Activated CD4-positive, alpha-beta T cell treated with anti-CD3 and anti-CD28 coated beads, Interleukin-2, amount 10 ng/mL, durations not matched to agents 7 days and 5 days (primary cell): ENCODE data around the gene CIB1. TPM values are rescaled to one million over a fixed set of nuclear protein-coding genes. Genes with fewer than 3 reads are reported as not detected.
A peak's percentile ranks its signal among the peaks of the same experiment; 100 is the strongest.
"Not testable (repeated sequence)": the region's sequence is repeated elsewhere in the genome, so short reads cannot be mapped to it uniquely, and the experiment has no call there.

Source experiments
- CTCF ChIA-PET: fragments of 350-600 bp; sonication (Branson Sonifier 250); formaldehyde crosslinking; loops from one replicate; lab custom pipeline; 2021; ENCODE audit warnings: antibody characterized with exemption; lab: Charles Lee
- POLR2A ChIA-PET: fragments of 350-600 bp; sonication (Branson Sonifier 250); formaldehyde crosslinking; loops from one replicate; lab custom pipeline; 2021; ENCODE audit warnings: antibody characterized with exemption; lab: Charles Lee
- DNase-seq: peaks from one replicate; pipeline ENCODE4 v3.0.0-alpha.2; 2020
- H3K27ac Mint-ChIP-seq: one replicate; pipeline ENCODE4 v1.8.0; 2021; ENCODE audit warnings: mild to moderate bottlenecking, moderate library complexity, mixed read lengths
- H3K27me3 Mint-ChIP-seq: one replicate; pipeline ENCODE4 v1.8.0; 2021; ENCODE audit warnings: mixed read lengths
- H3K36me3 Mint-ChIP-seq: one replicate; pipeline ENCODE4 v1.8.0; 2021; ENCODE audit warnings: low read depth, mixed read lengths
- H3K4me1 Mint-ChIP-seq: one replicate; pipeline ENCODE4 v1.8.0; 2021; ENCODE audit warnings: mixed read lengths
- H3K4me3 Mint-ChIP-seq: one replicate; pipeline ENCODE4 v1.8.0; 2021; ENCODE audit warnings: mild to moderate bottlenecking, moderate library complexity, mixed read lengths
- H3K9me3 Mint-ChIP-seq: one replicate; pipeline ENCODE4 v1.8.0; 2021; ENCODE audit warnings: mixed read lengths
- total RNA-seq, 2 experiments: library from RNA; stranded (reverse); gene quantifications; one replicate each; pipeline ENCODE4 v1.2.3, GENCODE V29; 2021

CIB1 gene
- total RNA-seq, 2 experiments from 2014 or later = 75.4 to 83.5 TPM

- Mint-ChIP-seq H3K4me1 (peaks cover 26% of the 10 kb centered on the region), H3K4me3 (no peak overlapping the region), H3K27me3 (no peaks in the 10 kb centered on the region), H3K27ac (no peak overlapping the region), H3K36me3 (peaks cover 6% of the 10 kb centered on the region), H3K9me3 (no peaks in the 10 kb centered on the region)
- POLR2A ChIA-PET = no interaction called here
- CTCF ChIA-PET = interaction anchor here (0.6 to 0.9 kb wide), 3 partner anchors 20 to 109 kb away, joined by 3 read pairs; no protein-coding TSS in a partner anchor
- no peak for DNase-seq
Measured at GRCh38 chr15:90262426-90262825, 28.7 kb upstream of the CIB1 start.

DNA sequence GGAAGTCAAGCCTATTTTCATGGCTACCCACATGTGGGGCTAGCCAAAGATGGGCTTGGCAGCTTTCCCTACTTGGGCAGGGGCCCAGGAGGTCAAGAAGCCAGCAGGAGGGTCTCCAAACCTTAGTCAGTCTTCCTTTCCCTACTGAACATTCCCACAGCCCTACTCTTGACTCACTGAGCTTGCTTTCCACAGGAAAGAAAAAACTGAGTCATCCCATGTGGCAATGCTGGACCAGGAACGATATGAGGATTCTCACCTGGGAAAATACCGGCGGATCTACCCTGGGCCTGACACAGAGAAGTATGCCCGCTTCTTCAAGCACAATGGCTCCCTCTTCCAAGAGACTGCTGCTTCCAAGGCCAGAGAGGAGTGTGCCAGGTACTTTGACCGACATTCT, 28.1 kb upstream of the CIB1 start:
- POLR2A ChIA-PET = interaction anchor here (0.6 kb wide), 1 partner anchor 20 kb away, joined by 7 read pairs; no protein-coding TSS in a partner anchor
- H3K4me1 Mint-ChIP-seq = peaks cover 20% of the 10 kb centered on the region
- no peak overlapping the region for H3K27ac Mint-ChIP-seq
- peaks cover 4% of the 10 kb centered on the region for H3K36me3 Mint-ChIP-seq
- no peak overlapping the region for H3K4me3 Mint-ChIP-seq
- CTCF ChIA-PET = interaction anchor here (0.5 to 0.9 kb wide), 5 partner anchors 21 to 110 kb away, joined by 3 to 5 read pairs (median 3); no protein-coding TSS in a partner anchor
- H3K9me3 Mint-ChIP-seq = no peaks in the 10 kb centered on the region
- DNase-seq = no peak
- no peaks in the 10 kb centered on the region for H3K27me3 Mint-ChIP-seq

DNA sequence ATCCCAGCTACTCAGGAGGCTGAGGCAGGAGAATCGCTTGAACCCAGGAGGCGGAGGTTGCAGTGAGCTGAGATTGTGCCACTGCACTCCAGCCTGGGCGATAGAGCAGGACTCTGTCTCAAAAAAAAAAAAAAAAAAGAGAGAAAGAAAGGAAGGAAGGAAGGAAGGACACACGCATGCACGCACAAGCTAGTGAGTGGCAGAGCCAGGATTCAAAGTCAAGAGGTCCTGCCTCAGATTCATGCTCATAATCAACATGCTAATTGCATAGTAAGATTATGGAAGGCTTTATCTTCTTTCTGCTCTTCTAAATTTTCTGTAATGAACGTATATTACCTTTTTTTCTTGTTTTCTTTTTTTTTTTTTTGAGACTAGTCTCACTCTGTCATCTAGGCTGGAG, 27.0 kb upstream of the CIB1 start:
- ChIA-PET POLR2A (interaction anchor here (0.6 kb wide), 1 partner anchor 20 kb away, joined by 3 read pairs; no protein-coding TSS in a partner anchor), CTCF (interaction anchor here (0.9 kb wide), 1 partner anchor 71 kb away, joined by 3 read pairs; no protein-coding TSS in a partner anchor)
- not testable (repeated sequence) for DNase-seq, H3K9me3 Mint-ChIP-seq, H3K27me3 Mint-ChIP-seq, H3K36me3 Mint-ChIP-seq, H3K4me3 Mint-ChIP-seq
- H3K27ac Mint-ChIP-seq = peak overlapping the region; percentile 9
- peaks cover 16% of the 10 kb centered on the region for H3K4me1 Mint-ChIP-seq

- peaks cover 12% of the 10 kb centered on the region for H3K4me1 Mint-ChIP-seq
- no peaks in the 10 kb centered on the region for H3K9me3 Mint-ChIP-seq
- H3K27me3 Mint-ChIP-seq = no peaks in the 10 kb centered on the region
- H3K36me3 Mint-ChIP-seq = no peaks in the 10 kb centered on the region
- H3K4me3 Mint-ChIP-seq = no peak overlapping the region
- no peak overlapping the region for H3K27ac Mint-ChIP-seq
- POLR2A ChIA-PET = no interaction called here
- no peak for DNase-seq
- CTCF ChIA-PET = interaction anchor here (1.4 kb wide), 1 partner anchor 38 kb away, joined by 4 read pairs; no protein-coding TSS in a partner anchor
Measured at GRCh38 chr15:90259524-90259923, 25.8 kb upstream of the CIB1 start.

- Mint-ChIP-seq H3K4me3 (no peak overlapping the region), H3K9me3 (no peaks in the 10 kb centered on the region), H3K27me3 (no peaks in the 10 kb centered on the region), H3K27ac (no peak overlapping the region), H3K36me3 (no peaks in the 10 kb centered on the region), H3K4me1 (peaks cover 6% of the 10 kb centered on the region)
- ChIA-PET POLR2A (no interaction called here), CTCF (interaction anchor here (0.9 to 1.3 kb wide), 4 partner anchors 9 to 47 kb away, joined by 3 to 4 read pairs (median 3); partner anchors contain the start of gene TTLL13)
- no peak for DNase-seq
Measured at GRCh38 chr15:90257776-90258175, 24.0 kb upstream of the CIB1 start.

DNA sequence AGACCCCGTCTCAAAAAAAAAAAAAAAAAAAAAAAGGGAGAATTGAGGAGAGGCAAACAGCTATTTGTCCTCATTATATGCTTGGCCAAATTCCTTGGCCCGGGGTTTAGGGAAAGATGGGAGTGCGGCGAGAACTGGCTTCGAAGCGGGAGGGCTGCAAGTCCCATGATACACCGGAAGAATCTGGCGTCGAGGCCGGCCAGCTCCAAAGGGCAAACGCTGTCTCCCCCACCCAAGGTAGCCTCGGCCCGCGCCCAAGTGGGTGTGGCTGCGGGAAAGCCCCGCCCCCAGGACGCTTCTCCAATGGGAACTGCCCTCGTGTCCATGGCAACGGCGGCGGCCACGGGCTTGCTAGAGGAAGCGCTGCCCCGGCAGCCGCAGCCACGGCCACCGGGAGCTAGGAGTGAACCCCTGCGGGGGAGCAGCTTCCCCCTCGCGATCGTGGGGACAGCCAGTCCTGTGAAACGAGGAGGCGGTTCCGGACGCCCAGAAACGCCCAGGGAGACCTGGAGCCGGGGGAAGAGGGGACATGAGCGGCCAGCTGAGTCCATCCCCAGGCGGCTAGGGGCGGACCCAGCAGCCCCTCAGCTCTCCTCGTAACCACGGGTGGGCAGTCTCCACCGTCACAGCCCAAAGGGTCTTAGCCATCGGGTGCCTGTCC, 15.6 kb upstream of the CIB1 start, which contains the start of gene TTLL13:
TTLL13 (plus strand) TSS at position 354 of the 661 bp plus-strand sequence. CDS start 1,075 bp downstream, outside the sequence.
- H3K9me3 Mint-ChIP-seq = no peaks in the 10 kb centered on the region
- ChIA-PET POLR2A (no interaction called here), CTCF (interaction anchor here (1.0 to 3.1 kb wide), 8 partner anchors 9 to 106 kb away, joined by 3 to 17 read pairs (median 4); no protein-coding TSS in a partner anchor)
- DNase-seq = peak; percentile 78
- no peaks in the 10 kb centered on the region for H3K36me3 Mint-ChIP-seq
- peak within 1 kb of the TSS; percentile 55 for H3K4me3 Mint-ChIP-seq
- H3K27me3 Mint-ChIP-seq = no peaks in the 10 kb centered on the region
- no peak within 1 kb of the TSS for H3K27ac Mint-ChIP-seq
- H3K4me1 Mint-ChIP-seq = peaks cover 16% of the 10 kb centered on the region

DNA sequence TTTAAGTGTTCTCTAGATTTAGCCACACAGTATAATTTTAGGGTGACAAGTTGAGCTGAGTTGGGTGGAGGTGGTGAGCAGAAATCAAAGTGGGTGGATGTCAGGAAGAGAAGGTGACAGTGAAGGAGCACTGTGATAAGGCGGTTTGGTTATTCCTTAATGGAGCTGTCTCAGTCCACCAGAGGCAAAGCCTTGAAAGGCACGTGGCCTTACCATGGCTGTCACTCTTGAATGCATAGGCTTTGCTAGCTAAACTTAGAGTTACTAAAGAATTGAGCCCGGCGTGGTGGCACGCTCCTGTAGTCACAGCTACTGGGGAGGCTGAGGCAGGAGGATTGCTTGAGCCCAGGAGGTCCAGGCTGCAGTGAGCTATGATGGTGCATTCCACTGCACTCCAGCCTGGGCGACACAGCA, 15.1 kb upstream of the CIB1 start:
- H3K36me3 Mint-ChIP-seq = no peaks in the 10 kb centered on the region
- no peak overlapping the region for H3K27ac Mint-ChIP-seq
- POLR2A ChIA-PET = no interaction called here
- H3K27me3 Mint-ChIP-seq = no peaks in the 10 kb centered on the region
- CTCF ChIA-PET = interaction anchor here (1.0 to 3.1 kb wide), 8 partner anchors 10 to 106 kb away, joined by 3 to 17 read pairs (median 4); no protein-coding TSS in a partner anchor
- no peaks in the 10 kb centered on the region for H3K9me3 Mint-ChIP-seq
- H3K4me3 Mint-ChIP-seq = peak overlapping the region; percentile 55
- no peak for DNase-seq
- H3K4me1 Mint-ChIP-seq = peaks cover 16% of the 10 kb centered on the region

- no peaks in the 10 kb centered on the region for H3K9me3 Mint-ChIP-seq
- H3K27ac Mint-ChIP-seq = no peak overlapping the region
- ChIA-PET POLR2A (no interaction called here), CTCF (interaction anchor here (0.5 to 1.3 kb wide), 5 partner anchors 8 to 125 kb away, joined by 3 to 11 read pairs (median 3); partner anchors contain the start of gene CIB1)
- no peaks in the 10 kb centered on the region for H3K27me3 Mint-ChIP-seq
- H3K36me3 Mint-ChIP-seq = no peaks in the 10 kb centered on the region
- no peak overlapping the region for H3K4me3 Mint-ChIP-seq
- peaks cover 8% of the 10 kb centered on the region for H3K4me1 Mint-ChIP-seq
- no peak for DNase-seq
Measured at GRCh38 chr15:90243943-90244639, 10.3 kb upstream of the CIB1 start.

- Mint-ChIP-seq H3K36me3 (peaks cover 9% of the 10 kb centered on the region), H3K27ac (no peak overlapping the region), H3K4me3 (no peak overlapping the region), H3K9me3 (no peaks in the 10 kb centered on the region), H3K27me3 (no peaks in the 10 kb centered on the region), H3K4me1 (peaks cover 3% of the 10 kb centered on the region)
- CTCF ChIA-PET = interaction anchor here (0.6 to 0.9 kb wide), 2 partner anchors 52 to 376 kb away, joined by 3 read pairs; no protein-coding TSS in a partner anchor
- POLR2A ChIA-PET = interaction anchor here (0.7 kb wide), 1 partner anchor 20 kb away, joined by 7 read pairs; no protein-coding TSS in a partner anchor
- DNase-seq = no peak
Measured at GRCh38 chr15:90241343-90242192, 7.8 kb upstream of the CIB1 start.

DNA sequence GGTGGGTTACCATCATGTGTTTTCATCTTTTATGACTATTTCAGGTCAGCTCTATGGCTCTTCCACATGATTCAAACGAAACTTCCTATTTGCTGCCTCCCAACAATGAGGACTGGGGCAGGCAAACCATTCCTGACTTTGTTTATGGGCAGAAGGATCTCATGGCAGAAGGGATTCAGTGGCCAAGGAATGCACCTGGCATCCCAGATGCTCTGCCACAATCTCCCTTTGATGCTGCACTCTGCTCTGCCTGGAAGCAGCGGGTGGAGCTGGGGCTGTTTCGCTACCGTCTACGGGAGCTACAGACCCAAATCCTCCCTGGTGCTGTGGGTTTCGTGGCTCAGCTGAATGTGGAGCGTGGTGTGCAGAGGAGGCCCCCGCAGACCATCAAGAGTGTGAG, 7.1 kb upstream of the CIB1 start:
- Mint-ChIP-seq H3K4me1 (peaks cover 7% of the 10 kb centered on the region), H3K4me3 (no peak overlapping the region), H3K27me3 (no peaks in the 10 kb centered on the region)

DNA sequence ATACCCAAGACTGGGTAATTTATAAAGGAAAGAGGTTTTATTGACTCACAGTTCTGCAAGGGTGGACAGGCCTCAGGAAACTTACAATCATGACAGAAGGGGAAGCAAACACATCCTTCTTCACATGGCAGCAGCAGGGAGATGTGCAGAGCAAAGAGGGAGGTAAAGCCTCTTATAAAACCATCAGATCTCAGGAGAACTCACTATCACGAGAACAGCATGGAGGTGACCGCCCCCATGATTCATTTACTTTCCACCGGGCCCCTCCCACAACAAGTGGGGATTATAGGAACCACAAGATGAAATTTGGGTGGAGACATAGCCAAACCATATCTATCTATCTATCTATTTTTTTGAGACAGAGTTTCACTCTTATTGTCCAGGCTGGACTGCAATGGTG, 5.6 kb upstream of the CIB1 start:
- ChIA-PET POLR2A (no interaction called here), CTCF (interaction anchor here (3.1 kb wide), 1 partner anchor 9 kb away, joined by 14 read pairs; the partner anchor contains the start of gene TTLL13)
- peaks cover 19% of the 10 kb centered on the region for H3K4me1 Mint-ChIP-seq
- no peak overlapping the region for H3K27ac Mint-ChIP-seq
- no peak overlapping the region for H3K4me3 Mint-ChIP-seq
- DNase-seq = no peak
- H3K9me3 Mint-ChIP-seq = no peaks in the 10 kb centered on the region
- H3K36me3 Mint-ChIP-seq = peaks cover 9% of the 10 kb centered on the region
- no peaks in the 10 kb centered on the region for H3K27me3 Mint-ChIP-seq

More for the DNA sequence above, 7.1 kb upstream of the CIB1 start:
- Mint-ChIP-seq H3K36me3 (peaks cover 9% of the 10 kb centered on the region), H3K27ac (no peak overlapping the region), H3K9me3 (no peaks in the 10 kb centered on the region)
- no peak for DNase-seq
- CTCF ChIA-PET = interaction anchor here (0.6 kb wide), 1 partner anchor 377 kb away, joined by 3 read pairs; no protein-coding TSS in a partner anchor
- POLR2A ChIA-PET = no interaction called here
